Epithelial cell of esophagus (primary cell): Measurements from ENCODE around the gene TMEM119.

Experiments
- DNase-seq: peaks from one replicate; pipeline ENCODE4 v3.0.0; 2010; ENCODE audit warnings: low read depth
- H3K4me3 ChIP-seq: 2 replicates; pipeline ENCODE4 v1.5.1; 2011; ENCODE audit warnings: mild to moderate bottlenecking, low read length, control low read depth
- TF ChIP-seq, protein P1 (sequence below): IDR thresholded peaks from 2 replicates; pipeline ENCODE4 v1.5.1; 2011; ENCODE audit warnings: low read depth, mild to moderate bottlenecking, low read length, control low read depth, inconsistent platforms; ENCODE audit not compliant: insufficient read depth; ENCODE audit errors: missing control alignments

The TMEM119 gene

DNA sequence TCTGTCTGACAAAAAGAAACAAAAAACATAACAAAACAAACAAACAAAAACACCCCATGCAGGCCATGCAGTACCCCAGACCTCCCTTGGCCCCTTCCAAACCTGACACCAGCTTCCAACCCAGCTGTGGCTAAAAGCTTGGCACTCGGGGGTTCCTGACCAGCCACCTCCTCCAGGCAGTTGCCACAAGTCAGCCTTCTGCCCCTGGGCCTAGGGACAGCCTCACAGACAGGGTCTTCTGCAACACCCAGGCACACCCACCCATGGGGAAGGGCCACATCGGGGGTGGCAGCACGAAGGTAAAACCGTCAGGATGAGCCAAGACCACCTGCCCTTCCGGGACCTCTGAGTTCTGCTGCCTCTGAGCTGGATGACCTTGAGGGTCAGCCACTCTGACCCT lies 10.7 kb upstream of the TMEM119 start:
- H3K4me3 ChIP-seq, result no peak overlapping the region

DNA sequence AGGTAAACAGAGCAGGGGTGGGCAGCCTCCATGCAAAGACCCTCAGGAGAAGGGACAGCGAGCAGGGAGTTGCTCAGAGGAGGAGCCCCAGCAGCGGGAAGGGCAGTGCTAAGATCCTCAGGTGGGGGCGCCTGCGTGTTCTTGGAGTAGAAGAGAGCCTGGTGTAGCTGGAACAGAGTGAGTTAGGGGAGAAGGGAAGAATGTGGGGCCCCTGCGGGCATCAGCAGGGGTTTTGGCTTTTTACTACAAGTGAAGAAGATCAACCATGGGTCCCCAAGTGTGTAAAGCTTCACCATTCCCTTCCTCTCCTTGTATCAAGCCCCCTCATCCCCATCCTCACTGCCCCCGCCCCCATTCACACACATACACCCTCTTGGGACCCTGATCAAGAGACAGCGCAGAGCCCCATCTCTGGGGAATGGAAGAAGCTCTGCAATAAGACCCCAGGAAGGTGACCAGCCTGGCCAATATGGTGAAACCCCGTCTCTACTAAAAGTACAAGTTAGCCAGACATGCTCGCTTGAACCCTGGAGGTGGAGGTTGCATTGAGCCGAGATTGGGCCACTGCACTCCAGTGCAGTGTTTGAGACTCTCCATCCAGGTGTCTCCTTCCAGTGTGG lies 10.2 kb upstream of the TMEM119 start:
- no peak for DNase-seq
- no peak overlapping the region for H3K4me3 ChIP-seq
- TF ChIP-seq, protein P1, sequence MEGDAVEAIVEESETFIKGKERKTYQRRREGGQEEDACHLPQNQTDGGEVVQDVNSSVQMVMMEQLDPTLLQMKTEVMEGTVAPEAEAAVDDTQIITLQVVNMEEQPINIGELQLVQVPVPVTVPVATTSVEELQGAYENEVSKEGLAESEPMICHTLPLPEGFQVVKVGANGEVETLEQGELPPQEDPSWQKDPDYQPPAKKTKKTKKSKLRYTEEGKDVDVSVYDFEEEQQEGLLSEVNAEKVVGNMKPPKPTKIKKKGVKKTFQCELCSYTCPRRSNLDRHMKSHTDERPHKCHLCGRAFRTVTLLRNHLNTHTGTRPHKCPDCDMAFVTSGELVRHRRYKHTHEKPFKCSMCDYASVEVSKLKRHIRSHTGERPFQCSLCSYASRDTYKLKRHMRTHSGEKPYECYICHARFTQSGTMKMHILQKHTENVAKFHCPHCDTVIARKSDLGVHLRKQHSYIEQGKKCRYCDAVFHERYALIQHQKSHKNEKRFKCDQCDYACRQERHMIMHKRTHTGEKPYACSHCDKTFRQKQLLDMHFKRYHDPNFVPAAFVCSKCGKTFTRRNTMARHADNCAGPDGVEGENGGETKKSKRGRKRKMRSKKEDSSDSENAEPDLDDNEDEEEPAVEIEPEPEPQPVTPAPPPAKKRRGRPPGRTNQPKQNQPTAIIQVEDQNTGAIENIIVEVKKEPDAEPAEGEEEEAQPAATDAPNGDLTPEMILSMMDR, result no peak

More for the DNA sequence above, 10.7 kb upstream of the TMEM119 start:
- no peak for DNase-seq
- TF ChIP-seq, protein P1, result no peak

DNA sequence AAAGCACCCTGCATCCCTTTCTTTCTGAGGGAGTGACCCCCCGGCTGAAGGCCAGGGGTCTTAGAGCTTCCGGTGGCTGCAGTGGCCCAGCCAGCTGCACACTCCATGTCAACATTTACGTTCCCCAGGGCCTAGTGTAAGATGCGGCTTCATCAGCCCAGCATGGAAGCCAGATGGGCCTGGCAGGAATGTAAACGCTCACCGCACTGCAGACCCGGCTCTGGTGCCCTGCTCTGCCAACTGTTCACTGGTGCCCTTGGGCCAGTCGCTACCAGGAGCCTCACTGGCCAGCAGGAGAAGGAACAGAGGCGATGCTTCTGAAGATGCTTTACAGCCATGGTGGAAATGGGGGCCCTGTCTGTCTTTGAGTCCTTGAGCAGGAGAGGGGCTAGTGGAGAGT lies 8.6 kb upstream of the TMEM119 start:
- no peak overlapping the region for H3K4me3 ChIP-seq
- TF ChIP-seq, protein P1, result no peak
- DNase-seq, result no peak

DNA sequence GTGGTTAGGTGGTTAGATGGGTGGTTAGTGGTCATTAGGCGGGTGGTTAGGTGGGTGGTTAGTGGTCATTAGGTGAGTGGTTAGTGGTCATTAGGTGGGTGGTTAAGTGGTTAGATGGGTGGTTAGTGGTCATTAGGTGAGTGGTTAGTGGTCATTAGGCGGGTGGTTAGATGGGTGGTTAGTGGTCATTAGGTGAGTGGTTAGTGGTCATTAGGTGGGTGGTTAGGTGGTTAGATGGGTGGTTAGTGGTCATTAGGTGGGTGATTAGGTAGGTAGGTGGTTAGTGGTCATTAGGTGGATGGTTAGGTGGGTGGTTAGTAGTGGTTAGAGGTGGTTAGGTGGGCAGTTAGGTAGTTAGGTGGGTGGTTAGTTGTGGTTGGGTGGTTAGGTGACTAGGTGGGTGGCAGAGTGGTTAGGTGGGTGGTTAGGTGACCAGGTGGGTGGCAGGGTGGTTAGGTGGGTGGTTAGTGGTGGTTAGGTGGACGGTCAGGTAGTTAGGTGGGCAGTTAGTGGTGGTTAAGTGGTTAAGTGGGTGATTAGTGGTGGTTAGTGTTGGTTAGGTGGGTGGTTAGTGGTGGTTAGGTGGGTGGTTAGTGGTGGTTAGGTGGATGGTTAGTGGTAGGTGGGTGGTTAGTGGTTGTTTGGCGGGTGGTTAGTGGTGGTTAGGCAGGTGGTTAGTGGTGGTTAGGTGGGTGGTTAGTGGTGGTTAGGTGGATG lies 8.0 kb upstream of the TMEM119 start:
- DNase-seq, result no peak
- TF ChIP-seq, protein P1, result no peak
- no peak overlapping the region for H3K4me3 ChIP-seq

DNA sequence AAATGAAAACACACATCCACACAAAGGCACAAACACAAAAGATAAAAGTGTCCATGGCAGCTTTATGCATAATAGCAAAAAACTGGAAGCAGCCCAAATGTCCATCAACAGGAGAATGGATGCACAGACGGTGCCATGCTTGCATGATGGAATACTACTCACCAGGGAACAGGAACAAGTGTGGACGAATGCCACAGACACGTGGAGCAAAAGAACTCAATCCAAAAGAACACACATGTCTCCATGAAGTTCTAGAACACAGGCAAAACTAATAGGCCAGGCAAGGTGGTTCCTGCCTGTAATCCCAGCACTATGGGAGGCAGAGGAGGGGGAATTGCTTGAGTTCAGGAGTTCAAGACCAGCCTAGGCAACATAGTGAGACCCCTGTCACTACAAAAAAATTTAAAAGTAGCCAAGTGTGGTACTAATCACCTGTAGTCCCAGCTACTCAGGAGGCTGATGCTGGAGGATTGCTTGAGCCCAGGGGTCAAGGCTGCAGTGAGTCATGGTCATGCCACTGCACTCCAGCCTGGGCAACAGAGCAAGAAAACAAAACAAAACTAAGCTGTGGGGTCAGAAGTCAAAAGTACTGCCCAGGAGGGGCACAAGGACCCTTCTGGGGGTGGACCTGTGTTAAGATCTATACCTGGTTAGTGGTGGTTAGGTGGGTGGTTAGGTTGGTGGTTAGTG lies 7.3 kb upstream of the TMEM119 start:
- no peak overlapping the region for H3K4me3 ChIP-seq
- no peak for DNase-seq
- TF ChIP-seq, protein P1, result no peak

DNA sequence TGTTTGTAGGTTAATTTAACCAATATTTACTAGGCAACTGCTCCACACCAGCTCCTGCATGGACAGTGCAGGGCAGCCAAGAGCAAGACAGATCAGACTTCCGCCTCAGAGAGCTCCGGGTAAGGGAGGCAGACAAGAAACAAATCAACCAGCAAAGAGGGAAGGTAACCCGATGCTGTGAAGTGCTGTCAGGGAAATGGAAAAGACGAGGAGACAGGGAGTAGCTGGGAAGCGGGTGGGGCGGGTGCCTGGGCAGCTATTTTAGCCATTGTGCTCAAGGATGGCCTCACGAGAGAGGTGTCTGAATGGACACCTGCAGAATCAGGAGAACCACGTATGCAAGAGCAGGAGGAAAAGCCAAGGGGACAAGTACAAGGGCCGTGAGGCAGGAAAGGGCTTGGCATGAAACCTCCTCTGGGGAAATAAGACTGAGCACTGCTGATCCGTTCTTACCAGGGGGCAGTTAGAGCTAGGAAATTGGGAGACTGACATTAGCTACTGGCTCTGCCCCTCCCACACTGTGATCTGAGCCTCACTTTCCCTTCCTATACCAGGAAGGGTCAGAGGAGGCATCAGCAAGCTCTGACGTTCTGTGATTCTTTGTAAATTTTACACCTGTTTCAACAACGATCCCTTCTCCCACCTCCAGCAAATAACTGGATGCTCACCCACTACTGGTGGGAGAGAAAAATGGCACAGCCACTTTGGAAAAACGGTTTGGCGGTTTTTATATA lies 6.5 kb upstream of the TMEM119 start:
- no peak overlapping the region for H3K4me3 ChIP-seq
- TF ChIP-seq, protein P1, result no peak

More for the DNA sequence above, 6.5 kb upstream of the TMEM119 start:
- DNase-seq, result no peak
